Measurements from ENCODE around the gene RPAP3.

The RPAP3 gene

DNA sequence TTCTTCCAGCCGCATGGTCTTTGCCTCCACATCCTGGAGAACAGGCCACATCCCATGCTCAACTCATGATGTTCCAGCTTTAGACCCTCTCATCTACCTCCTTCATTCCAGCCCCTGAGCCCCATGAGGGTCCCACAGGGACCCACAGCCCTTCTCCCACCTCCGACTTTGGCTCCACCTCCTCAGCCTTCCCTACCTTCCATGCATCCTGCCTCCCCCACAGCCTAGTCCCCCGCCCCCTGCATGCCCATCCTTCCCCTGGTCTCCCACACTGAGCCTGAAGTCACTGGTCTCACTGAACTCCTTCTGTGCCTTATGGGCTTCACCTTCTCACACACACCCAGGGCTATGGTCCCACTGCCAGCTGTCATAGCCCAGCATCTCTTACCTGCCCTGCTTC is 43.1 kb upstream of the RPAP3 start:
- Histone ChIP-seq H3K27me3 (ENCODE audit: low read length) (no peaks in the 10 kb centered on the region), H3K9ac (ENCODE audit: low read length) (no peak overlapping the region), H3K27ac (ENCODE audit: low read depth, low read length) (no peak overlapping the region), H3K4me3 (ENCODE audit: insufficient read depth, low read length, poor library complexity, severe bottlenecking) (no peak overlapping the region), H3K9me3 (ENCODE audit: insufficient read depth, low read length) (no peaks in the 10 kb centered on the region), H3K4me2 (ENCODE audit: low read depth, low read length, poor library complexity, severe bottlenecking) (no peak overlapping the region), H3K79me2 (ENCODE audit: insufficient read depth, low read length) (no peaks in the 10 kb centered on the region), H3K9me2 (replicated peaks; ENCODE audit: insufficient read depth, low read length) (no peaks in the 10 kb centered on the region), H2AFZ (ENCODE audit: low read depth, low read length, severe bottlenecking) (no peak overlapping the region), H4K20me1 (ENCODE audit: low read depth, low read length) (no peaks in the 10 kb centered on the region), H3K36me3 (ENCODE audit: low read length) (no peaks in the 10 kb centered on the region), H3F3A (ENCODE audit: insufficient read depth) (no peaks in the 10 kb centered on the region)
- no peak for TF ChIP-seq EZH2phosphoT487 (conservative IDR thresholded peaks at IDR 0.05; ENCODE audit: low read length)
- TF ChIP-seq, protein P1, sequence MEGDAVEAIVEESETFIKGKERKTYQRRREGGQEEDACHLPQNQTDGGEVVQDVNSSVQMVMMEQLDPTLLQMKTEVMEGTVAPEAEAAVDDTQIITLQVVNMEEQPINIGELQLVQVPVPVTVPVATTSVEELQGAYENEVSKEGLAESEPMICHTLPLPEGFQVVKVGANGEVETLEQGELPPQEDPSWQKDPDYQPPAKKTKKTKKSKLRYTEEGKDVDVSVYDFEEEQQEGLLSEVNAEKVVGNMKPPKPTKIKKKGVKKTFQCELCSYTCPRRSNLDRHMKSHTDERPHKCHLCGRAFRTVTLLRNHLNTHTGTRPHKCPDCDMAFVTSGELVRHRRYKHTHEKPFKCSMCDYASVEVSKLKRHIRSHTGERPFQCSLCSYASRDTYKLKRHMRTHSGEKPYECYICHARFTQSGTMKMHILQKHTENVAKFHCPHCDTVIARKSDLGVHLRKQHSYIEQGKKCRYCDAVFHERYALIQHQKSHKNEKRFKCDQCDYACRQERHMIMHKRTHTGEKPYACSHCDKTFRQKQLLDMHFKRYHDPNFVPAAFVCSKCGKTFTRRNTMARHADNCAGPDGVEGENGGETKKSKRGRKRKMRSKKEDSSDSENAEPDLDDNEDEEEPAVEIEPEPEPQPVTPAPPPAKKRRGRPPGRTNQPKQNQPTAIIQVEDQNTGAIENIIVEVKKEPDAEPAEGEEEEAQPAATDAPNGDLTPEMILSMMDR (IDR thresholded peaks at IDR 0.05; ENCODE audit: insufficient read depth, low read length, poor library complexity, severe bottlenecking), result no peak

DNA sequence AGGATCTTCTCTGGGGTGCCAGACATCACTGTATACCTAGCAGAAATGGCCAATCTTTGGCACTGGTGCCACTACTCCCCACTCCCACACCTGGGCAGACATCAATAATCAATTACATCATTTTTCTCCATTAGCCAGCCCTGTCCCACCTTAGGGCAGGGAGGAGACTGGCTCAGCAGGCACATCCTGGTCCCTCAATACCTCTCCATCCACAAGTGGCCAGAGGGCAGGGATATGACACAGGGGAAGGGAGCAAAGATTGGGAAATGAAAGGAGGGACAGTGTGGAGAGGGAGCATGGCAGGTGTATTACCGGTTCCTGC is 42.6 kb upstream of the RPAP3 start:
- H2AFZ ChIP-seq (ENCODE audit: low read depth, low read length, severe bottlenecking), result no peak overlapping the region
- no peaks in the 10 kb centered on the region for H3K79me2 ChIP-seq (ENCODE audit: insufficient read depth, low read length)
- no peak overlapping the region for H3K4me2 ChIP-seq (ENCODE audit: low read depth, low read length, poor library complexity, severe bottlenecking)
- no peaks in the 10 kb centered on the region for H3K36me3 ChIP-seq (ENCODE audit: low read length)
- no peaks in the 10 kb centered on the region for H3K9me3 ChIP-seq (ENCODE audit: insufficient read depth, low read length)
- no peak overlapping the region for H3K27ac ChIP-seq (ENCODE audit: low read depth, low read length)
- H3K27me3 ChIP-seq (ENCODE audit: low read length), result no peaks in the 10 kb centered on the region
- TF ChIP-seq EZH2phosphoT487 (conservative IDR thresholded peaks at IDR 0.05; ENCODE audit: low read length), result no peak
- TF ChIP-seq, protein P1 (IDR thresholded peaks at IDR 0.05; ENCODE audit: insufficient read depth, low read length, poor library complexity, severe bottlenecking), result no peak
- no peaks in the 10 kb centered on the region for H4K20me1 ChIP-seq (ENCODE audit: low read depth, low read length)
- no peak overlapping the region for H3K4me3 ChIP-seq (ENCODE audit: insufficient read depth, low read length, poor library complexity, severe bottlenecking)
- H3F3A ChIP-seq (ENCODE audit: insufficient read depth), result no peaks in the 10 kb centered on the region
- H3K9me2 ChIP-seq (replicated peaks; ENCODE audit: insufficient read depth, low read length), result no peaks in the 10 kb centered on the region
- no peak overlapping the region for H3K9ac ChIP-seq (ENCODE audit: low read length)

DNA sequence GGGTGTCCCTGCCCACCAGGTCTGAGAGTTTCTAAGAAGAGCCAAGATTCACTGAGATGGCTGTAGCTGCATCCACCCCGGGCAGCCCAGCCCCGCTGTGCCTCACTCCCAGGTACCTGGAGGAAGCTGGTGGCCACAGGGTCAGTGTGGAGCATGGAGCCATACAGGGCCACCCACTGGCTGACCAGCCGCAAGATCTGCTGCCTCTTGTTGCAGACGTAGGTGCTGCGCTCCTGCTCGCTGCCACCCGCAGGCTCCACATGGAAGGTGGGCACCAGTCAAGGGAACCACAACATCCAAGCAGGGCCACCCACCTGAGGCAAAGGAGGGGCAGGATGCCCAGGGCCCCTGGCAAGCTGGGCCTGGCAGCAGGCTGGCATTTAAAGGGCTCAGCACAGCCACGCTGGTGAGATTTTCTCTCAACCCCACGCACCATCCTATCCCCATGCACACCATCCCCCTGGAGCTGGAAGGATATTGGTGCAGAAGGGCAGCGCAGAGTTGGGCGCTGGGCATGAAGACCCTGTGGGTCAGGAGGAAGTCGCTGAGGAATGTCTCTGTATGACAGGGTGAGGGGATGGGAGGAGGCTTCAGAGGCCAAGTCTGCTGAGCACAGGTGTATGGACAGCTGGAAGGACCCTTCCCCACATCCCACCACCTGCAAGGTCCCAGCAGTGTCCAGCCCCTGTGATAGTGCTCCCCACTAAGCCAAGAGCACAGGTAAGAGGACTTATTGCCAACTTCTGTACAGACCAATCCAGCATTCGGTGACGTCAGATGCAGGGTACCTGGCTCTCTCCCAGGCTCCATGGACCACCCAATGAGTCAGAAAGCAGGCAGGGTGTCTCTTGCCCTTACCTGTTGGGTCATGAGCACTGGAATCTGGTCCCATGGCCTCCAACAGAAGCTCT is 42.0 kb upstream of the RPAP3 start:
- no peaks in the 10 kb centered on the region for H3K79me2 ChIP-seq (ENCODE audit: insufficient read depth, low read length)
- no peaks in the 10 kb centered on the region for H3K9me2 ChIP-seq (replicated peaks; ENCODE audit: insufficient read depth, low read length)
- H2AFZ ChIP-seq (ENCODE audit: low read depth, low read length, severe bottlenecking), result no peak overlapping the region
- no peak overlapping the region for H3K9ac ChIP-seq (ENCODE audit: low read length)
- TF ChIP-seq EZH2phosphoT487 (conservative IDR thresholded peaks at IDR 0.05; ENCODE audit: low read length), result no peak
- TF ChIP-seq, protein P1 (IDR thresholded peaks at IDR 0.05; ENCODE audit: insufficient read depth, low read length, poor library complexity, severe bottlenecking), result no peak
- H4K20me1 ChIP-seq (ENCODE audit: low read depth, low read length), result no peaks in the 10 kb centered on the region
- no peak overlapping the region for H3K4me3 ChIP-seq (ENCODE audit: insufficient read depth, low read length, poor library complexity, severe bottlenecking)
- H3K36me3 ChIP-seq (ENCODE audit: low read length), result no peaks in the 10 kb centered on the region
- H3K27me3 ChIP-seq (ENCODE audit: low read length), result no peaks in the 10 kb centered on the region
- H3K9me3 ChIP-seq (ENCODE audit: insufficient read depth, low read length), result no peaks in the 10 kb centered on the region
- no peak overlapping the region for H3K27ac ChIP-seq (ENCODE audit: low read depth, low read length)
- no peak overlapping the region for H3K4me2 ChIP-seq (ENCODE audit: low read depth, low read length, poor library complexity, severe bottlenecking)
- H3F3A ChIP-seq (ENCODE audit: insufficient read depth), result no peaks in the 10 kb centered on the region
